OCI-LY1 (cell line): ENCODE measurements around the gene ZBTB45.

Source experiments
- H2AFZ ChIP-seq: fragments of 200-600 bp; sonication (generic), shearing (Covaris generic); 2 replicates; pipeline ENCODE4 v1.6.0; 2014; ENCODE audit warnings: antibody characterized with exemption, mild to moderate bottlenecking, low read length
- H3F3A ChIP-seq: fragments of 200-600 bp; sonication (generic), shearing (Covaris generic); 2 replicates; pipeline ENCODE4 v1.6.0; 2014; ENCODE audit warnings: mild to moderate bottlenecking, antibody characterized with exemption, low read length, moderate library complexity; ENCODE audit not compliant: insufficient read depth
- H3K27ac ChIP-seq: fragments of 200-600 bp; sonication (generic); 2 replicates; pipeline ENCODE4 v1.5.1; 2014; ENCODE audit warnings: low read length, mixed run types, mild to moderate bottlenecking, low read depth; ENCODE audit not compliant: poor library complexity, severe bottlenecking
- H3K27me3 ChIP-seq: fragments of 200-600 bp; sonication (generic); 2 replicates; pipeline ENCODE4 v1.6.0; 2014; ENCODE audit warnings: antibody characterized with exemption, mild to moderate bottlenecking, low read length, moderate library complexity; ENCODE audit not compliant: insufficient read depth
- H3K36me3 ChIP-seq: fragments of 200-600 bp; sonication (generic); 2 replicates; pipeline ENCODE4 v1.6.1; 2014; ENCODE audit warnings: mild to moderate bottlenecking, antibody characterized with exemption, low read length, moderate library complexity, mixed read lengths; ENCODE audit not compliant: insufficient read depth
- H3K4me1 ChIP-seq: fragments of 200-600 bp; sonication (generic); 2 replicates; pipeline ENCODE4 v1.5.1; 2014; ENCODE audit warnings: mild to moderate bottlenecking, low read length, moderate library complexity; ENCODE audit not compliant: insufficient read depth, severe bottlenecking
- H3K4me2 ChIP-seq: fragments of 200-600 bp; sonication (generic), shearing (Covaris generic); 2 replicates; pipeline ENCODE4 v1.6.1; 2014; ENCODE audit warnings: low read length
- H3K4me3 ChIP-seq: fragments of 200-600 bp; sonication (generic); 2 replicates; pipeline ENCODE4 v1.5.1; 2014; ENCODE audit warnings: low read length, low read depth, mild to moderate bottlenecking, mixed read lengths; ENCODE audit not compliant: poor library complexity, severe bottlenecking
- H3K79me2 ChIP-seq: fragments of 200-600 bp; shearing (Covaris generic); 2 replicates; pipeline ENCODE4 v1.6.1; 2016; ENCODE audit warnings: mixed run types, low read length, mixed read lengths; ENCODE audit not compliant: insufficient read depth
- H3K9ac ChIP-seq: fragments of 200-600 bp; sonication (generic), shearing (Covaris generic); 2 replicates; pipeline ENCODE4 v1.6.1; 2014; ENCODE audit warnings: mild to moderate bottlenecking, low read length, mixed read lengths
- H3K9me2 ChIP-seq: fragments of 200-600 bp; sonication (generic), shearing (Covaris generic); 2 replicates; pipeline ENCODE4 v1.6.1; 2014; ENCODE audit warnings: low read depth, mild to moderate bottlenecking, low read length, mixed read lengths
- H3K9me3 ChIP-seq: fragments of 200-600 bp; shearing (Covaris generic); 2 replicates; pipeline ENCODE4 v1.6.1; 2014; ENCODE audit warnings: low read length, mixed read lengths
- H4K20me1 ChIP-seq: fragments of 200-600 bp; sonication (generic), shearing (Covaris generic); 2 replicates; pipeline ENCODE4 v1.6.0; 2016; ENCODE audit warnings: mild to moderate bottlenecking, low read length; ENCODE audit not compliant: insufficient read depth
- EZH2 ChIP-seq: fragments of 200-600 bp; sonication (generic), shearing (Covaris generic); IDR thresholded peaks from 2 replicates; pipeline ENCODE4 v1.8.0; 2017; ENCODE audit warnings: borderline replicate concordance, mixed run types, mild to moderate bottlenecking, antibody characterized with exemption, low read length, moderate library complexity, mixed read lengths
- TF ChIP-seq, protein P1 (sequence below): fragments of 200-600 bp; sonication (generic), shearing (Covaris generic); IDR thresholded peaks from 2 replicates; pipeline ENCODE4 v1.5.1; 2017; ENCODE audit warnings: mild to moderate bottlenecking, antibody characterized with exemption, low read length, moderate library complexity, mixed read lengths

Gene ZBTB45

DNA sequence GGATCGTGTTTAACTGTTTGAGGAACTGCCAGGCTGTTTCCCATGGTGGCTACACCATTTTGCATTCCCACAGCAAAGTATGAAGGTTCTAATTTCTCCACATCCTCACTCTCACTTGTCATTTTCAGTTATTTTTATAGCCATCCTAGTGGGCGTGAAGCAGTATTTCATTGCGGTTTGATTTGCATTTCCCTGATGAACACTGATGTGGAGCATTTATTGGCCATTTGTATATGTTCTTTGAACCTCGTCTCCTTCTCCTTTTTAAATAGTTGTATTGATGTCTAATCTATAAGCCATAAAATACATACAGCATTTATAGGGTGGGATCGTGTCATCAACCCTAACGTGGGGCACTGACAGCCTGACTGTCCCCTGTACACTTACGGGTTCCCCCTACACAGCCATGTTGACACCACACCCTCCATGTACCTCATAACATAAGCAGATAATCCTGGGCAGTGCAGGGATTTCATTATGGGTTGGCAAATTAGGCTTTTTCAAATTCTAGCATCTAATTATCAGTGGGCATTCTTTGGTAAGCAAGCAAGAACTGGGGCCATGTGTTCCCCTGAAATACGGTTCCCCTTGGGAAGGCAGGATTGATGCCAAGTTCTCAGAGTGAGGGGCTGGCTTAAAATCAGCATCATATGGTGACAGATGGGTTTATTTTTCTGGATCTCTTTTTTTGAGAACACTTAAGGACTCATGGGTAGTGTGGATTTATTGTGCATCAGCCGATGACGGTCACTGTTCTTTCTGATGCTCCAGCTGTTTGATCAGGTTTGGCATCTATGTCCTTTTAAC is 11.6 kb upstream of the ZBTB45 start:
- Histone ChIP-seq H4K20me1 (no peaks in the 10 kb centered on the region), H3K4me3 (no peak overlapping the region), H2AFZ (no peak overlapping the region), H3K27me3 (no peaks in the 10 kb centered on the region), H3K9me2 (no peaks in the 10 kb centered on the region), H3K9me3 (no peaks in the 10 kb centered on the region), H3F3A (no peaks in the 10 kb centered on the region), H3K9ac (no peak overlapping the region), H3K4me2 (no peak overlapping the region), H3K79me2 (no peaks in the 10 kb centered on the region), H3K4me1 (no peaks in the 10 kb centered on the region), H3K27ac (no peak overlapping the region), H3K36me3 (no peaks in the 10 kb centered on the region)
- TF ChIP-seq, protein P1, sequence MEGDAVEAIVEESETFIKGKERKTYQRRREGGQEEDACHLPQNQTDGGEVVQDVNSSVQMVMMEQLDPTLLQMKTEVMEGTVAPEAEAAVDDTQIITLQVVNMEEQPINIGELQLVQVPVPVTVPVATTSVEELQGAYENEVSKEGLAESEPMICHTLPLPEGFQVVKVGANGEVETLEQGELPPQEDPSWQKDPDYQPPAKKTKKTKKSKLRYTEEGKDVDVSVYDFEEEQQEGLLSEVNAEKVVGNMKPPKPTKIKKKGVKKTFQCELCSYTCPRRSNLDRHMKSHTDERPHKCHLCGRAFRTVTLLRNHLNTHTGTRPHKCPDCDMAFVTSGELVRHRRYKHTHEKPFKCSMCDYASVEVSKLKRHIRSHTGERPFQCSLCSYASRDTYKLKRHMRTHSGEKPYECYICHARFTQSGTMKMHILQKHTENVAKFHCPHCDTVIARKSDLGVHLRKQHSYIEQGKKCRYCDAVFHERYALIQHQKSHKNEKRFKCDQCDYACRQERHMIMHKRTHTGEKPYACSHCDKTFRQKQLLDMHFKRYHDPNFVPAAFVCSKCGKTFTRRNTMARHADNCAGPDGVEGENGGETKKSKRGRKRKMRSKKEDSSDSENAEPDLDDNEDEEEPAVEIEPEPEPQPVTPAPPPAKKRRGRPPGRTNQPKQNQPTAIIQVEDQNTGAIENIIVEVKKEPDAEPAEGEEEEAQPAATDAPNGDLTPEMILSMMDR, result no peak
- no peak for TF ChIP-seq EZH2

DNA sequence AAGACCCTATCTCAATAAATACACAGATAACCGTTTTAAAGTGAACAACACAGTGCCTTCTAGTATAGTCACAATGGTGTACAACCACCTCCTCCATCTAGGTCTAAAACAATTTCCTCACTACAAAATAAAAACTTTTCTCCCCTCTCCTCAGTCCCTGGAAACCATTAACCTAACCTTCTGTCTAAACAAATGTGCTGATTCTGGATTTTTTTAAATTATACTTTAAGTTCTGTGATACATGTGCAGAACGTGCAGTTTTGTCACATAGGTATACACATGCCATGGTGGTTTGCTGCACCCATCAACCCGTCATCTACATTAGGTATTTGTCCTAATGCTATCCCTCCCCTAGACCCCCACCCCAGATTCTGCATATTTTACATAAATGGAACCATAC is 9.8 kb upstream of the ZBTB45 start:
- no peaks in the 10 kb centered on the region for H3K36me3 ChIP-seq
- TF ChIP-seq EZH2, result no peak
- TF ChIP-seq, protein P1, result no peak
- no peaks in the 10 kb centered on the region for H3K27me3 ChIP-seq
- no peak overlapping the region for H3K9ac ChIP-seq
- H2AFZ ChIP-seq, result no peak overlapping the region
- H3K4me1 ChIP-seq, result no peaks in the 10 kb centered on the region
- no peak overlapping the region for H3K27ac ChIP-seq
- no peaks in the 10 kb centered on the region for H3K9me2 ChIP-seq
- H3K4me2 ChIP-seq, result no peak overlapping the region
- H3K9me3 ChIP-seq, result no peaks in the 10 kb centered on the region
- H3K4me3 ChIP-seq, result no peak overlapping the region
- H4K20me1 ChIP-seq, result no peaks in the 10 kb centered on the region
- H3F3A ChIP-seq, result no peaks in the 10 kb centered on the region
- no peaks in the 10 kb centered on the region for H3K79me2 ChIP-seq

DNA sequence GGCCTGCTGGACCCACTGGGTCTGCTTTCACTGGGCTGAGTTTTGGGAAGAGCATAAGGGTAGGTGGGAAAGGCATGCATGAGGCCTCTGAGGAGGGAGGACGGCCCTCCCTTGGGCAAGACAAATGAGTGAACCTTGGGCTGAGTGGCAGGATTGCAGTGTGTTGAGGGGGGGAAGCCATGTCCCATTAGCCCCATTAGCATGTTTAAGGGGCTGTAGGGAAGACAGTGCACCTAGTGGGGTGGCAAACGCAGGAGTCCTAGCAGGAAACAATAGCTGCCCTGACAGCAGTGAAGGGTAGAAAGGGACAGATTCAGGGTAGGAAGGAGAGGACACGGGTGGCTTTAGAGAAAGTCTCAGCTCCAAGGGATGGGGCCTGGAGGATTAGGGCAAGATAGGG is 3.1 kb upstream of the ZBTB45 start:
- Histone ChIP-seq H4K20me1 (no peaks in the 10 kb centered on the region), H3K9me3 (no peaks in the 10 kb centered on the region), H3K27ac (no peak overlapping the region), H3K27me3 (no peaks in the 10 kb centered on the region), H3K4me1 (peaks cover 24% of the 10 kb centered on the region), H3K79me2 (no peaks in the 10 kb centered on the region), H3K4me2 (no peak overlapping the region), H3K36me3 (no peaks in the 10 kb centered on the region), H3F3A (no peaks in the 10 kb centered on the region), H2AFZ (no peak overlapping the region), H3K4me3 (no peak overlapping the region), H3K9me2 (no peaks in the 10 kb centered on the region), H3K9ac (no peak overlapping the region)
- no peak for TF ChIP-seq EZH2
- TF ChIP-seq, protein P1, result no peak
